HG02642 (cell line): ENCODE measurements around the gene CHRNB2.

ENCODE experiments used
- ATAC-seq: cut with Tn5 transposase; IDR thresholded peaks from one replicate; pipeline ENCODE4 v1.9.1; 2021; ENCODE audit warnings: mild to moderate bottlenecking; ENCODE audit not compliant: unreplicated experiment, poor library complexity

CHRNB2 gene

GRCh38 chr1:154629061-154629674 lies 61.6 kb downstream of the CHRNB2 start:
- ATAC-seq: no peak
